Liver (tissue), 3 donors: ENCODE measurements around the gene DNAI1.

Experiments
- EGR1 ChIP-seq, 2 donors: IDR thresholded peaks; 2 replicates each; pipeline ENCODE4 v1.6.1; 2016 to 2018; ENCODE audit warnings: antibody characterized with exemption in 2 of 2, low read depth in 2 of 2
- JUND ChIP-seq, 2 donors: IDR thresholded peaks; 2 replicates each; pipeline ENCODE4 v1.6.1; 2016; ENCODE audit warnings: antibody characterized with exemption in 2 of 2
- RAD21 ChIP-seq, 2 donors: IDR thresholded peaks; 2 replicates each; pipeline ENCODE4 v1.6.1; 2016; ENCODE audit warnings: antibody characterized with exemption in 2 of 2, mild to moderate bottlenecking in 2 of 2
- RXRA ChIP-seq, 2 donors: IDR thresholded peaks; 2 replicates each; pipeline ENCODE4 v1.6.1; 2017 to 2018; ENCODE audit warnings: antibody characterized with exemption in 2 of 2, mild to moderate bottlenecking in 1 of 2
- SP1 ChIP-seq: IDR thresholded peaks from 2 replicates; pipeline ENCODE4 v1.6.1; 2018; ENCODE audit warnings: antibody characterized with exemption, mild to moderate bottlenecking
- TAF1 ChIP-seq: conservative IDR thresholded peaks from 2 replicates; pipeline ENCODE4 v1.6.1; 2016; ENCODE audit warnings: antibody characterized with exemption, mild to moderate bottlenecking
- TF ChIP-seq, protein P1 (sequence below): fragments of 150-350 bp; IDR thresholded peaks from 2 replicates; pipeline ENCODE4 v1.5.1; 2017; ENCODE audit warnings: improper control_type of control experiment, low read depth, low read length; ENCODE audit not compliant: missing input control
- TF ChIP-seq, protein P2 (sequence below): IDR thresholded peaks from 2 replicates; pipeline ENCODE4 v1.6.1; 2016; ENCODE audit warnings: antibody characterized with exemption, mild to moderate bottlenecking
- donor health status: healthy.
- donor health status: healthy.

DNA sequence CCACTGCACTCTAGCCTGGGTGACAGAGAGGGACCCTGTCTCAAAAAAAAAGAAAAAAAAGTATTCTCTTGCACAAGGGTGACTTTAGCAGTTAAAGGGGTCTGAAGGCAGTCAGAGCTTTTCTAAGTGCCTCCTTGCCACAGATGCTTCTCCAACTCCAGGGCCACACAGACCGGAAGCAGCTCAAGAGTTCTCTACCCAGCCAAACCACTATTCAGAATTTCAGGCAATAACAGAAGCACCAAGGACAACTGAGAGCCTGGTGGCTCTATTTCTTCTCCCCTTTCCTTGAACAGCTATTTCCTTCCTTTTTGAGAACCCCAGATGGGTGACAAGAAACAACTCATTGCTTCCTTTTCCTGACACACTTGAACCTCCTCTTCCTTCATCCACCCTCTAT lies 2.5 kb upstream of the DNAI1 start:
- TF ChIP-seq, protein P1, sequence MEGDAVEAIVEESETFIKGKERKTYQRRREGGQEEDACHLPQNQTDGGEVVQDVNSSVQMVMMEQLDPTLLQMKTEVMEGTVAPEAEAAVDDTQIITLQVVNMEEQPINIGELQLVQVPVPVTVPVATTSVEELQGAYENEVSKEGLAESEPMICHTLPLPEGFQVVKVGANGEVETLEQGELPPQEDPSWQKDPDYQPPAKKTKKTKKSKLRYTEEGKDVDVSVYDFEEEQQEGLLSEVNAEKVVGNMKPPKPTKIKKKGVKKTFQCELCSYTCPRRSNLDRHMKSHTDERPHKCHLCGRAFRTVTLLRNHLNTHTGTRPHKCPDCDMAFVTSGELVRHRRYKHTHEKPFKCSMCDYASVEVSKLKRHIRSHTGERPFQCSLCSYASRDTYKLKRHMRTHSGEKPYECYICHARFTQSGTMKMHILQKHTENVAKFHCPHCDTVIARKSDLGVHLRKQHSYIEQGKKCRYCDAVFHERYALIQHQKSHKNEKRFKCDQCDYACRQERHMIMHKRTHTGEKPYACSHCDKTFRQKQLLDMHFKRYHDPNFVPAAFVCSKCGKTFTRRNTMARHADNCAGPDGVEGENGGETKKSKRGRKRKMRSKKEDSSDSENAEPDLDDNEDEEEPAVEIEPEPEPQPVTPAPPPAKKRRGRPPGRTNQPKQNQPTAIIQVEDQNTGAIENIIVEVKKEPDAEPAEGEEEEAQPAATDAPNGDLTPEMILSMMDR = no peak
- TF ChIP-seq TAF1 (no peak), RXRA (IDR thresholded peaks at IDR 0.05) (no peak), SP1 (no peak), EGR1 (IDR thresholded peaks at IDR 0.05; ENCODE audit: low read depth in 2 of 2) (no peak), RAD21 (IDR thresholded peaks at IDR 0.05) (no peak), JUND (IDR thresholded peaks at IDR 0.05) (no peak)
- TF ChIP-seq, protein P2, sequence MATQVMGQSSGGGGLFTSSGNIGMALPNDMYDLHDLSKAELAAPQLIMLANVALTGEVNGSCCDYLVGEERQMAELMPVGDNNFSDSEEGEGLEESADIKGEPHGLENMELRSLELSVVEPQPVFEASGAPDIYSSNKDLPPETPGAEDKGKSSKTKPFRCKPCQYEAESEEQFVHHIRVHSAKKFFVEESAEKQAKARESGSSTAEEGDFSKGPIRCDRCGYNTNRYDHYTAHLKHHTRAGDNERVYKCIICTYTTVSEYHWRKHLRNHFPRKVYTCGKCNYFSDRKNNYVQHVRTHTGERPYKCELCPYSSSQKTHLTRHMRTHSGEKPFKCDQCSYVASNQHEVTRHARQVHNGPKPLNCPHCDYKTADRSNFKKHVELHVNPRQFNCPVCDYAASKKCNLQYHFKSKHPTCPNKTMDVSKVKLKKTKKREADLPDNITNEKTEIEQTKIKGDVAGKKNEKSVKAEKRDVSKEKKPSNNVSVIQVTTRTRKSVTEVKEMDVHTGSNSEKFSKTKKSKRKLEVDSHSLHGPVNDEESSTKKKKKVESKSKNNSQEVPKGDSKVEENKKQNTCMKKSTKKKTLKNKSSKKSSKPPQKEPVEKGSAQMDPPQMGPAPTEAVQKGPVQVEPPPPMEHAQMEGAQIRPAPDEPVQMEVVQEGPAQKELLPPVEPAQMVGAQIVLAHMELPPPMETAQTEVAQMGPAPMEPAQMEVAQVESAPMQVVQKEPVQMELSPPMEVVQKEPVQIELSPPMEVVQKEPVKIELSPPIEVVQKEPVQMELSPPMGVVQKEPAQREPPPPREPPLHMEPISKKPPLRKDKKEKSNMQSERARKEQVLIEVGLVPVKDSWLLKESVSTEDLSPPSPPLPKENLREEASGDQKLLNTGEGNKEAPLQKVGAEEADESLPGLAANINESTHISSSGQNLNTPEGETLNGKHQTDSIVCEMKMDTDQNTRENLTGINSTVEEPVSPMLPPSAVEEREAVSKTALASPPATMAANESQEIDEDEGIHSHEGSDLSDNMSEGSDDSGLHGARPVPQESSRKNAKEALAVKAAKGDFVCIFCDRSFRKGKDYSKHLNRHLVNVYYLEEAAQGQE = no peak
